GM19324 (cell line): ENCODE measurements around the gene PCP4.
"Not testable (repeated sequence)": the region's sequence is repeated elsewhere in the genome, so short reads cannot be mapped to it uniquely, and the experiment has no call there.

Experiments used
- ATAC-seq: cut with Tn5 transposase; IDR thresholded peaks from one replicate; pipeline ENCODE4 v1.9.1; 2021; ENCODE audit warnings: mild to moderate bottlenecking, moderate library complexity; ENCODE audit not compliant: unreplicated experiment, low FRiP score

Gene PCP4

DNA sequence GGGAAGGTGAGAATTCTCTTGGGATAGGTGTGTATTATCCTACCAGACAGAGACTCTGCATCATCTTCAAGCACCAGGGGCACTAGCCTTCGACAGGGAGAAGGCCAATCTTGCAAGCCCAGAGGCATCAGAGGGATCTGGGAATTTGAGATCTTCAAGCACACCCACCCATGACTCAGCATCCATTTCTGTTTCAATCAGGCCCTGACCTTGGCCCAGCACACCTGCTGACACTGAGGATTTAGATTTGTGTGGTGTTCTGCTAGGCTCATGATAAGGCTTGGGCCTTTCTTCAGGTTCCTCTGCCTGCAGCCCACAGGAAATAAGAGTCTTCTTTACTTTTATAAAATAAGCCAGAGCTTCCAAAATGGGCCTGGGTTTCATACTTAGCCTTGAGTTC, 6.6 kb upstream of the PCP4 start:
- ATAC-seq, result no peak

DNA sequence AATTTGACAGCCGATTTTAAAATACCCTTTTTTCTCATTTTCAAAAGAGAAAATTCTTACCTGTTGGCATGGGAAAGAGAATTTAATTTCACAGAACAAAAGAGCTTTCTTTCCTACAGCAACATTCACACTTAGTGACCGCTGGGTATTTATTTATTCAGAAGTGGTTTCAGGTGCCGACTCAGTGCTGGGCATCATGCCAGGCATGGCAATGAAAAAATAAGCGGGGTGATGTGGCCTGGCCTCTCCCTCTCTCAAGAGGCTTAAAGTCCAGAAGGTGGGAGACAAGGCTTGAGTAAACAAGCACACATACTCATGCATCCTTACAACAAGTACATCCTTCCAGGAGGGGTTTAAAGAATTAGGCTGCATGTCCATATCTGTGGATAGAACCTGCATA, 4.1 kb upstream of the PCP4 start:
- ATAC-seq, result no peak

DNA sequence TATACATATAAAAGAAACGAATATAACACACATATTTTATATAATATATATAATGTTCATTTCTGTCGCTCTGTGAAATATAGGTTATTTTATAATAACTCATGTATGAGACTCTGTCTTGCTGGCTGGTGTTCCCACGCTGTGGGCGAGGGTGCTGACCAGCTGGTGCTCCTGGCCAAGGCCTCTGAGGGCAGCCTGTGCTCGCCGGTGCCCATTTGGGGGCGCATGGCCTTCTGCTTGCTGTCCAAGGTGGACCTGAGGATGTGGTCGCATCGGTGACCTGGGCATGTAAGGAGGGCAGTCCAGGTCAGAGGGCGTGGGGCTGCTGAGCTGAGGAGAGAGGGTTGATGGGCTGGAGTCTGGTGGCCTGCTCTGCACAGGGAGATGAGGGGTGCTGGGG, 1.1 kb upstream of the PCP4 start:
- no peak for ATAC-seq

DNA sequence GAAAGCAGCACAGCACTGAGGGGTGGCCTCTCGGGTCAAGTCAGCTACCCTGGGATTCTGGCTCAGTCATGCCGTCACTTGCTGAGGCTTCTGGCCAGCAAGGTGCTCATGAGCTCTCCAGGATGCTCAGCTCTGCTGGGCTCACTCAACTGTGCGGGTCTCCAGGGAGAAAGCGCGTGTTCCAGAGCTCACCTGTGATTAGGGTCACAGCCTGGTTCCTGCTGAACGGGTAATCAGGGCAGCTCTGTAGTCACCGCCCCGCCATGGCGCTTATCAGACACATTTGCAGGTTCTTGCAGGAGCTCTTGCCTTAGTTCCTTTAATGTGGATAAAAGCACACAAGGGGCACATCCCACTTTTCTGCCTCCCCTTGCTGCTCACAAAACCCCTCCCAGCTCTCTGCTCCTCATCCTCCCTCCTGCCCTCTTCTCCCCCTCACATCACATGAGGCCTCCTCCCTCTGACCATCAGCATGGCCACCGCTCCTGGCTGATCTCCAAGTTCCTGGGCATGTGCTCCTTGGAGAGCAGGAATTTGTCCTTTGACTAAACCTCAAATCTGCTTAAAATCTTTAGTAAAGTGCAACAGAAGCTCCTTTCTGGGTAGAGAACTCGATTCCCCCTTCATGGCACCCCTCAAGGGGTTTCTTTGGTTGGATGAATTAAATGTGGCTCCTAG, 2.0 kb downstream of the PCP4 start:
- ATAC-seq, result no peak

DNA sequence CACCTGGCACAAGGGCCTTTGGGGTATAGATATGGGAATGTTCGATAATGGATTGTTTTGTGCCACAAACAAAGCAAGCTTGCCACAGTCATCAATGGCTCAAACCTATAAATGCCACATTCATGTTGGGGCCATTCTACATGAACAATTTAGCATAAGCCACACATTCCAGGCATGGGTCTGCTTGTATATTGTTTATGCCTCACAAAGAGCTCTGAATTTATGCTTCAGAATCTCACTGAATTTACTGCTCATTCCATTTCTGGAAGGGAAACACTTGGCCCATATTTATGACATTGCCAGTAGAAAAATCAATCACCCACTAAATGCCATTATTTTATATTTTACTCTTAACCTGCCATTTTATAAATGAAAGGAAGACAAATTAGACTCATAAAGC, 6.4 kb downstream of the PCP4 start:
- no peak for ATAC-seq

DNA sequence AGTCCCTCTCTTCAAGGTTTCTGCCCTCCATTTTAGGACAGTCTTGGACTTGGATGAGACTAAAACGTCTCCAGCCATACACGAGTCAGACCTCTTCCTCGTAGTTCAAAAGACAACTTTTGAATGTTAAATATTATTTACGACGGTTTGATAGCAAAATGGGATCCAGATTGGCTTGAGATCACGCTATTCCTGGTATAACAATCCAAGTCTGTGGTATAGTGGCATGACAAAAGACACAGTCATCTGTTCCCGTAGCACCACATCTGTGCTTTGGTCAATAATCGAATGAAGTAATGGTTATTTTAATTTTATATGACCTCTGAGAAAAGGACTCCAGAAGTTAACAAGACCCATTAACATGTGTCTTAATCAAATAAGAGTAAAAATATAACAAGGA, 7.0 kb downstream of the PCP4 start:
- ATAC-seq, result no peak

DNA sequence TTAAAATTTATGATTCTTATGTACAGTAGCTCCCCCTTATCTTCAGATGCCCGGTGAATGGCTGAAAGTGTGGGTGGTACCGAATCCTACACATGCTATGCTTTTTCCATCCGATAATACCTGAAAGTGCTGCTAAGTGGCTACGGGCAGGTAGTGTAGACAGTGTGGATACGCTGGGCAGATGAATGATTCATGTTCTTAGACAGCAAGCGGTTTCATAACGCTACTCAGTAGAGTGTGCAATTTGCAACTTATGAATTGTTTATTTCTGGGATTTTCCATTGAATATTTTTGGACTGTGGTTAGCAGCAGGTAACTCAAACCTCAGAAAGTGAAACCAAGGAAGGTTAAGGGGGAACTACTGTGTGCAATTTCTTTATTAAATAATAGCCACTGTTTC, 7.5 kb downstream of the PCP4 start:
- no peak for ATAC-seq

DNA sequence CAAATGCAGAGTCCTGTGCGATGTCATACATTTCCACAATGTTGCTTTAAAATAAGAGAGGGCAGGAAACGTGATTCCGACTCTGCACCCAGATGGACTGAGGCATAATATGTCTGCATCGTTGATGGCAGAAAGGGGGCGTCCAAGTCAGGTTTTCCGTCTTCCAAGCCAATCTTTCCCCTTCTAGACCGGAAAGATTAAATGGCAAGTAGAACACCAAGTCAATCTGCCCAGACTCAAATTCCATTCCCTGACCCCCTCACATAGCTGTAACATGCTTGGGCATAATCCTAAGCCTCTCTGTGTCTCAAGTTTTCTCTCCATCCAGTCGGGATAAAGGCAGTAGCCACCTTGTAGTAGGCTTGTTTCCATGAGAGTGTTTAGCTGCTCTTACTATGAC, 14.4 kb downstream of the PCP4 start:
- ATAC-seq, result no peak

DNA sequence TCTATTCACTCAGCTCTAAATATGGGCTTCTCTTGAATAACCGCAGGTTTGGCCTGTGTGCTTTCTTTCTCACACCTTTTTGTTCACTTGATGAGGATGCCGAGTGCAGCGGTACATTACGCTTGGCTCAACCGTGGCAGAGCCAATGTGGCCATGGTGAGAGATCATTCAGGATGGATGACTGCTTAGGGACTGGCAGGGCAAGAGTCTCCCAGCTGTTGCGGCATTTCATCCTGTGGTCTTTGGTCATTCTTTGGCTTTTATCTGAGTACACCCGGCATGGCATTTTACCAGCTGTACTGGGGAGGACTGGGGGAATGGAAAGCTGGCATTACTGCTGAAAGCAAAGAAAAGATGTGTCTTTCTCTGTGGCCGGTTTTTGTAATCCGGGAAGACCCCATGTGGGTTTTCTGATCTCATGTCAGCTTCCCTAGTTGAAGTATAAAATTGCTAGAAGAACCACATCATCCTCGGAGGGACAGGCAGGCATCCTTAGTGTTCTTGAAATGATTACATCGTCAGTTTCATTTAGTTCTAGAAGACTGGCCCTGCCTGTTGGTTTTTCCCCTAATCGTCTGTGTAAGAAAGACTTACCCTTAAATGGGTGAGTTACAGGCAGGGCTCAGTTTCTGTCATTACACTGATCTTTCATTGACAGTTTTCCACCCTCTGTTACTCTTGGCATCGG, 15.1 kb downstream of the PCP4 start:
- ATAC-seq, result no peak

DNA sequence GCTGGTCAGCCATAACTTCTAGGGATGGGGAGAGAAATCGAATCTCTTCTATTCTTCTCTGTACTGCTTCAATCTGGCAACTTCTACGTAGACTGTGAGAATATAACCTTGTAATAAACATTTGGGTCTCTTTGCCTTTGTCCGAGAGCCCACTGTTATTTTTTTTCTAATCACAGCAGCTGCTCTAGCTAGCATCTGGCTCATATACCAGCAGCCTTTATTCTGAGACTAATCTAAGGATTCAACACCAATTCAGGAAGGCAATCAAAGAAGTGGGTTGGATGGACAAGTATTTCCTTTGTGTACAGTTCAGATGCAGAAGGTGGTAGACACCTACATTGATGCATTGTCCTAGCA, 15.6 kb downstream of the PCP4 start:
- ATAC-seq, result no peak

DNA sequence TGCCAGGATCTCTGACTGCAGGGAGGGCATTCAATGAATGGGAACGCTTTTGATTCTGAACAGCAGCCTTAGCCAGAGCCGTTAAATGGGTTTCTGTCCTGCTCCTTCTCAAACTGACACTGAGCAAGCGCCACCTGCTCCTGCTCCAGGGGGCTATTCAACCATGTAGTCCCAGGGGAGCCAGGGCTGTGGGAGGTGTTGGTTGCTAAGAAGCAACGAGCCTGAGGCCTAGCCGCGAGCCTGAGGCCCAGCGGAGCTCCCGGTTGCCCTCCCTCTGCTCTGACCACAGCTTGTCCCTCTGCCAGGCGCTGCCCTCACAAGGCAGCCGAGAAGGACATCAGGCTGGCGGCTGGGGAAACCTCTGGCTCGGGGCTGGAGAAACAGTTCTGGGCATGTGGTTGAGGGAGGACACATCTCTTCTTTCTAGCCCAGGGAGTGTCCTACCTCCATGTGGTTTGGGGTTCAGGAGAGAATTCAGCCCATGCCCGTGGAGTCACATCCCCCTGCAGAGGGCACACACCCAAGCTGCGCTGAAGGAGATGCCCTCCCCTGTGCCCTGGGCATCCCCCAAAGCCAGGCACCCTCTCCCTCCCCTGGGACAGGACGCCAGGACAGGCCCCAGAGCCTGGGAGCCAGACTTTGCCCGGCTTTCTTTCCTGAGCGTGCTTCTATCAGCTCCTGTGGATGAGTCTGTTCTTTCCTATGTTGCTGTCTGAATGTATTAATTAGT, 18.0 kb downstream of the PCP4 start:
- ATAC-seq, result no peak

DNA sequence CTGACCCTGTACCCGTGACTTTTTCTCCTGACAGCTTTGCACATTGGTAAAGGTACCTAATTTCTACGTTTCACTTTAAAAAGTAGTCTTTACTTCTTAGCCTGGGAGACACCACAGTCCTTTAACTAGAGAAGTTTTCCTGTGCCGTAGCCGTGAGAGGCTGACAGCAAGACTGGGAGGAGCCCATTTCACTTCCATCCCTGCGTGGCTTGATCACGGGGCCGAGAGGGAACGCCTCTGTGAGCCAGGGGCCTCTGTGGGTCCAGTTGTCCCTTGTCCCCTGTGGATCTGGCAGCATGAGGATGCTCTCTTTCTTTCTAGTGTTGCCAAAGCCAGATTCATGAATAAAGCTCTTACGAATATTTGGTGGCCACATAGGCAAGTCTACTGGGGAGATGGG, 21.6 kb downstream of the PCP4 start:
- no peak for ATAC-seq

DNA sequence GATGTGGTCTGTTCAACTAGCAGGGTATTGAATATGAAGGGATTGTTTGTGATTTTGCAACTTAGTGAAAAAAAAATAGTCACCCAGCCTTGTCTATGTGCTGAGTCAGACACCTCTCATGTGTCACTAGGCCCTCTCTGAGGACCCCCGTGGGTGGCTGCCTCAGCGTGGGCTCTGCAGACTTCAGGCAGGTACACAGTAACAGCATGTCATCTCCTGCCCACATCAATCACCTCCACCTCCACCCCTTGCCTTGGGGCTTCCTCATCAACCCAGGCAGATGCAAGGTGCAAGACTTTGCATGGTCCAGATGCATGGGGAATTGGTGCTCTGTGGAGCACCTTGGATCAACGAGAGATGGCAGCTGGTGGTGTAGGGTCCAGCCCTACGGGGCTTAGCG, 23.9 kb downstream of the PCP4 start:
- ATAC-seq, result no peak

DNA sequence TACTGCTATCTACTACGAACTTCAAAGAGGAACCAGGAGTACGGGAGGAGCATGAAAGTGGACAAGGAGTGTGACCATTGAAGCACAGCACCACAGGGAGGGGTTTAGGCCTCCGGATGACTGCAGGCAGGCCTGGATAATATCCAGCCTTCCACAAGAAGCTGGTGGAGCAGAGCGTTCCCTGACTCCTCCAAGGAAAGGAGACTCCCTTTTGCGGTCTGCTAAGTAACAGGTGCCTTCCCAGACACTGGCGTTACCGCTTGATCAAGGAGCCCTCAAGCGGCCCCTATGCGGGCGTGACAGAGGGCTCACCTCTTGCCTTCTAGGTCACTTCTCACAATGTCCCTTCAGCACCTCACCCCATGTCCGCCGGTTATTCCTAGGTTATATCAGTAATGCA, 24.6 kb downstream of the PCP4 start:
- not testable (repeated sequence) for ATAC-seq

DNA sequence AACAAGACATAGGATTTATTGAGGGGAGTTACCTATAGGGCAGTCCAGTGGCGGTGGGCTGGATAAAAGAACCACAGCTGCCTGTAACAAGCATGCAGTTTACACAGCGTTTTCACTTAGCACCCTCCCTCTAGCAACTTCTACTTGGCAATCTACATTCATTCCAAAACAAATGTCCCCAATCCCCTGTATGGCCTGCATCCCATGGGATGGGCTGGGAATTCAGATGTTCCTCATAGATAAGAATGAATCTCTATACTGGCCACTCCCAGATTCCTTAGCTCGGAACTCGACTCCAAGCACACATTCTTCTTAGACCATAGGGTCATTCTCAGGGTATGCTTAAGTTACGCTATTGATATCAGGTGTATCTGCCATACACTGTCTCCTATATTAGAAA, 33.3 kb downstream of the PCP4 start:
- no peak for ATAC-seq

DNA sequence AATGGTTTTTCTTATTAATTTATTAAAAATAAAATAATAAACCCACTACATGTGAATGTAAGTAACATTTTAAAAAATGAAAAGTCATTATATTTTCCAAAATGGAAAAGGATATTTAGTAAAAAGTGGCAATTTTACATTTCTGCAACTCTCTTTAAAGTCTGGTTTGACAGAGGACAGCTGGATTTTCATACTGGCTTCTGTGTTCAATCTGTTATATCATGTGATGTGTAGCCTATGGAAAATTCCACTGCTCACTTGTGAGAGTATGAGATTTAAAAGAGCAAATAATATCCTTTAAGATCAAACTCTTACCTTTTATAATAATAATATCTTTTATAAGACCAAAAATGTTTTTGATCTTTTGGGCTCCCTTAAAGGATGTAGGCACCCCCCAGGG, 33.7 kb downstream of the PCP4 start:
- no peak for ATAC-seq

DNA sequence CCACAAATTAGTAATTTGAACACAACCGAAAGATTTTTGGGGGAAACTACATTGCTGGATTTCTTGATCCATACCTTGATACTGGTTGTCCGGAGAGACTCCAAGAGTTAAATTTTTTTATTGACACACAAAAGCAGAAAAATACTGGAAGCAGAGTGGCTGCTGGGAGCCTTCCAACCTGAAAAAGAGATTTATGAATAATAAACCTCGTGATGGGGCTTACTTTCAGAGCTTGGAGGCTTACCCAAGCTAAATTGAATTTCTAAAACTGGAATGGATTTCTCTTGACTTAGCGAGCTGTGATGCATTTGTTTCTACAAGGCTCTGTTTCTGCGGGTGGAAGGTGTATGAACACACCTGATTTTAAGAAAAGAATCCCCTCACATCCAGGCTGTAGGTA, 35.7 kb downstream of the PCP4 start:
- ATAC-seq, result no peak

DNA sequence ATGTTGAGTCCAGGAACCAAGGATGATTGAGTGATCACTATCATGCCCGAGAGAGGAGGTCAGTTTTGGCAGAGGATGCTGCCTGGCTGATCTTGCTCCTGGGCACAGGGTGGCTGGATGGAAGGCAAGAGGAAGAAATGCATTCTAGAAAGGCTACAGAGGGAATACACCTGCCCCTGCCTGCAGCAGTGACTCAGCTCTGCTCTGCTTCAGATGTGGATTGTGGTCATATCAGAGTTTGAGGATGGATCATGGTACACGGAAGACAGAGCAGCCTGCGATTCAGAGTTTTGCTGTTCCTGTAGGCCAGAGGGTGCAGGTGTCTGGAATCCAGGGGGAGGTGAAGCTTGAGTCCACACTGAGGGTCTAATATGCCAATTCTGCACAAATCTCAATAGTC, 37.2 kb downstream of the PCP4 start:
- ATAC-seq, result no peak

DNA sequence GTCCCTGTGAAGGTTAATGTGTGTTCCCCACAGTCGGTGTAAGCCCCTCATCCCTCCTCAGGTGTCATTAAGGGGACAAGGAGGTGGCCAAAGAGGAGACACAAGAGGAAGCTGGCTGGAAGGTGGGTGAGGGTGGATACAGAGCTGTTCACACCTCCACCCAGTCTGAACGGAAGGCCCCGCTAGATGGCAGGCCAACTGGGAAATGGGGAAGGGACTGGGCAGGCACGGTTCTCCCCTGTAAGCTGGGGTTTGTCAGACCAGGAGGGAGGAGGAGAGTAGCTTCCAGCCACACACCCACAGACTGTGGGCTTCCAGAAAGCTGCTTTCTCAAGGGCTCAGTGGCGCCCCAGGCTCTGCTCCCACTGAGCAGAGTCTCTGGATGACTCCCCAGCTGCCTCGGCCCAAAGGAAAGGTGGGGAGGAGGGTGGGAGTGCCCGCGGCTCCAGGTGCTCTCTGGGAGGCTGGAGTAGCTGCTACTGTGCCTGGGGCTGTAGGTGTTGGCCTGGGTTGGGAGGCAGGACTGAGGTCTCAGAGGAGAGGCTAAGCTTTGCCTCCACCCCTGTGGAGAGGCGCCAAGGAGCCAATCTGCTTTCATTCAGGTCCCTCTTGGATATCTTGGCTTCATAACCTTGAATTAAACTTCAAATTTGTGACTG, 41.2 kb downstream of the PCP4 start:
- ATAC-seq, result no peak

DNA sequence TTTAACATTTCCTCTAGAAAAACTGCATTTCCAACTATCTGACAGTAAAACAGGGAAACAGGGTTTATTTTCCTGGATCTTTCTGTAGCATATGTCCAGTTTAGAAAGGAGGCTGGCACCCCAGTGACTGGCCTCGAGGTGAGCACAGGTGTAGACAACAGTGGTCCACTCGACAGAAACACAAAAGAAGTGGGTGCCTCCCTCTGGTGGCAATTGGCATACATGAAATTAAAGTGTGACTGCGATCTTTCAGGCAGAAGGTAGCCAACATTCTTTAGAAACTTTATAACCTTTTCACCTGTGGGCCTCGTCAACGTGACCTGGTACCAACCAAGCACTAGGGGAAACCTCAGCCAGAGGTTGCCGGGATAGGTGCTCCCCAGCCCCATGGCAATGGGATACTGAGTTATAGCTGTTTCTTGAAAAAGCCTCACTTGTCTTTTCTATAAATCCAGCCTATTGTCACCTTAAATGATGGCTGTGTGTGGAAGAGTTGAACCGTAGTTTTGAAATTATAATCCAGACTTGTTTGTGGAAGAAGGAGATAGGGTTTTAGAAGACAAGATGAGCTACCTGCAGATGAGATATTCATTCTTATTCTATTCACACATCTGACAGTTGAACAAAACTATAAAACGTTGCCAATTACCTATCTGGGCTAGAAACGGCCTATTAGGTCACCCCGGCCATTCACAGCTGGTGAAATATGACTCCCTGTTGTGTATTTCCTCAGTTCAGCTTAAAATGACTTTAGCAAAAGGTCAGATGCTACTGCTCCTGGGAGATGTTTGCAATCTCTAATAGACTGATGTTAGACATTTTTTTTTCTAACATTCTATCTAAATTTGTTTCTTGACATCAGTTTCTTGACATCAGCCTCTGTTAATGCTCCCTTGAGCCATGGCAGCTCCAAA, 44.3 kb downstream of the PCP4 start:
- ATAC-seq, result no peak
